ENCODE results near the gene INPP5F. TPM values are rescaled to one million over a fixed set of nuclear protein-coding genes. Genes with fewer than 3 reads are reported as not detected.

The INPP5F gene
- total and polyA plus RNA-seq, 9 of the 15 experiments (the other 6 are each of a cell fraction or from before 2014, with no cell fraction given): 1.6 to 7.3 (median 6.0) TPM

- TF ChIP-seq RREB1 (CRISPR knock-in tag; IDR thresholded peaks at IDR 0.05) (no peak), TSC22D4 (tag; IDR thresholded peaks at IDR 0.05) (no peak), SRSF3 (IDR thresholded peaks at IDR 0.05; ENCODE audit: insufficient read depth, low read length) (no peak), OTX1 (CRISPR knock-in tag; IDR thresholded peaks at IDR 0.05) (no peak), ZBTB2 (IDR thresholded peaks at IDR 0.05) (peak; percentile 28), BMI1 (IDR thresholded peaks at IDR 0.05; ENCODE audit: low read length) (no peak), EHMT2 (IDR thresholded peaks at IDR 0.05) (no peak), ZZZ3 (IDR thresholded peaks at IDR 0.05) (no peak), ZNF12 (CRISPR knock-in tag; IDR thresholded peaks at IDR 0.05) (0 out of 2 replicates have a peak, but pooled peaks have one; percentile 23), FOXA1 (IDR thresholded peaks at IDR 0.05; ENCODE audit: borderline replicate concordance) (no peak), ZKSCAN8 (CRISPR knock-in tag; IDR thresholded peaks at IDR 0.05) (no peak), PREB (CRISPR knock-in tag; IDR thresholded peaks at IDR 0.05) (no peak), KDM5B (IDR thresholded peaks at IDR 0.05; ENCODE audit: insufficient replicate concordance, low read depth, low read length) (peak; percentile 63), POLR2G (IDR thresholded peaks at IDR 0.05; ENCODE audit: low read depth, low read length) (peak; percentile 79)
These were observed 147.2 kb downstream of the INPP5F start (continued) for GRCh38 chr10:119872860-119873681.

Data from K562 (cell line).